Stomach (tissue), 9 donors: Measurements from ENCODE around the gene TRAM2. TPM values are rescaled to one million over a fixed set of nuclear protein-coding genes. Genes with fewer than 3 reads are reported as not detected.
"Not testable (repeated sequence)": the region's sequence is repeated elsewhere in the genome, so short reads cannot be mapped to it uniquely, and the experiment has no call there.

Experiments used
- DNase-seq, 2 donors: peaks; one replicate each; pipeline versions ENCODE4 v3.0.0 to v3.0.0-alpha.2; 2013 to 2019
- H3K27ac ChIP-seq, 5 donors: fragments of 200-600 bp in 4 of 5; sonication (generic) in 4 of 5; one replicate each; pipeline ENCODE4 v1.5.1; 2013 to 2019; ENCODE audit warnings: mild to moderate bottlenecking in 1 of 5, moderate library complexity in 1 of 5
- H3K27me3 ChIP-seq, 3 donors: fragments of 200-600 bp; sonication (generic); one replicate each; pipeline ENCODE4 v1.5.1; 2017 to 2019; ENCODE audit warnings: mixed run types in 1 of 3
- H3K36me3 ChIP-seq, 4 donors: fragments of 200-600 bp; sonication (generic); 1 replicate in 3 of 4; 2 replicates in 1 of 4; pipeline ENCODE4 v1.5.1; 2016 to 2019
- H3K4me1 ChIP-seq, 4 donors: fragments of 200-600 bp; sonication (generic); one replicate each; pipeline ENCODE4 v1.5.1; 2016 to 2019
- H3K4me3 ChIP-seq, 4 donors: fragments of 200-600 bp; sonication (generic) in 3 of 4; one replicate each; pipeline ENCODE4 v1.5.1; 2016 to 2019; ENCODE audit warnings: mild to moderate bottlenecking in 1 of 4
- H3K9me3 ChIP-seq, 4 donors: fragments of 200-600 bp; sonication (generic); one replicate each; pipeline ENCODE4 v1.5.1; 2016 to 2019
- EP300 ChIP-seq: sonication (generic); formaldehyde crosslinking; IDR thresholded peaks from one replicate; pipeline ENCODE4 v1.6.1; 2017; ENCODE audit warnings: antibody characterized with exemption
- POLR2A ChIP-seq, 4 donors: fragments of 450-650 bp; IDR thresholded peaks; one replicate each; pipeline ENCODE4 v1.6.1; 2016; ENCODE audit warnings: antibody characterized with exemption in 4 of 4, control low read depth in 2 of 4, mild to moderate bottlenecking in 1 of 4, moderate library complexity in 1 of 4
- POLR2AphosphoS5 ChIP-seq, 3 donors: sonication (generic); formaldehyde crosslinking; IDR thresholded peaks; one replicate each; pipeline ENCODE4 v1.6.1; 2016; ENCODE audit warnings: antibody characterized with exemption in 3 of 3
- WGBS, 5 donors: extraction: QIAGEN DNeasy Blood & Tissue Kit in 3 of 5; methylation state at CpG; one replicate each; pipeline versions ENCODE4 v1.1.5 to v1.1.7; 2013 to 2018; 5-methylcytosine and 5-hydroxymethylcytosine counted together
- intact Hi-C: fragments of 100-400 bp; cut with DNase I; formaldehyde crosslinking; loops from one replicate; pipeline ENCODE4 v1.15.1; 2023; ENCODE audit warnings: low total_unique reads
- polyA plus RNA-seq, 3 donors: library from polyadenylated mRNA; stranded (reverse); fragments of 200-250 nt; gene quantifications; one replicate each; pipeline ENCODE4 v1.2.3, GENCODE V29; 2013
- total RNA-seq, 5 donors: library from RNA; depleted of rRNA; stranded (reverse); fragments of >200 nt; gene quantifications; one replicate each; pipeline versions ENCODE4 v1.1.0 to v1.2.3, GENCODE V29; 2014 to 2016
- TF ChIP-seq, protein P1 (sequence below), 7 experiments: fragments of 450-650 bp in 4 of 7; fragments of 200-600 bp in 3 of 7; sonication (generic) in 3 of 7; IDR thresholded peaks; one replicate each; pipeline ENCODE4 v1.5.1; 2016 to 2019; ENCODE audit warnings: antibody characterized with exemption in 7 of 7, control low read depth in 2 of 7, mild to moderate bottlenecking in 1 of 7
- donor health status: healthy with polysubstance abuse.
- donor health status: Bipolar disorder and iron deficiency.
- donor health status: healthy.

Gene TRAM2
- total and polyA plus RNA-seq, 8 donors: 1.4 to 14.1 (median 4.3) TPM

DNA sequence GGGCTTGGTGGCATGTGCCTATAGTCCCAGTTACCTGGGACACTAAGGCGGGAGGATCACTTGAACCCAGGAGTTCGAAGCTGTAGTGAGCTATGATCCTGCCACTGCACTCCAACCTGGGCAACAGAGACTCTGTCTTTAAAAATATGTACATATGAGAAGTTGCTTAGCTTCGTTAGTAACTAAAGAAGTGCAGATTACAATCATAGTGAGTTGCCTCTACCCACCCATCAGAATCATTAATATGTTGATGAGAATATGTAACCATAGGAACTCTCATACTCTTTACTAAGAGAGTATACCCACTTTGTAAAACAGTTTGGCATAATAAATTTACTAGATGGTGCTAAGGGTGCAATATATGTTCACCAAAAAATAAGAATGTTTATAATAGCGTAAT is 102.7 kb downstream of the TRAM2 start:
- no peak overlapping the region for H3K4me3 ChIP-seq
- no peaks in the 10 kb centered on the region for H3K9me3 ChIP-seq
- no peak overlapping the region for H3K27ac ChIP-seq
- peaks cover 0 to 3% (median 0%) of the 10 kb centered on the region in 4 donors for H3K36me3 ChIP-seq
- H3K27me3 ChIP-seq: no peaks in the 10 kb centered on the region
- 92 to 98% (median 97%) methylated on average over 4 of the region's 4 CpGs for WGBS, 5 donors
- H3K4me1 ChIP-seq: no peaks in the 10 kb centered on the region
- TF ChIP-seq, protein P1, sequence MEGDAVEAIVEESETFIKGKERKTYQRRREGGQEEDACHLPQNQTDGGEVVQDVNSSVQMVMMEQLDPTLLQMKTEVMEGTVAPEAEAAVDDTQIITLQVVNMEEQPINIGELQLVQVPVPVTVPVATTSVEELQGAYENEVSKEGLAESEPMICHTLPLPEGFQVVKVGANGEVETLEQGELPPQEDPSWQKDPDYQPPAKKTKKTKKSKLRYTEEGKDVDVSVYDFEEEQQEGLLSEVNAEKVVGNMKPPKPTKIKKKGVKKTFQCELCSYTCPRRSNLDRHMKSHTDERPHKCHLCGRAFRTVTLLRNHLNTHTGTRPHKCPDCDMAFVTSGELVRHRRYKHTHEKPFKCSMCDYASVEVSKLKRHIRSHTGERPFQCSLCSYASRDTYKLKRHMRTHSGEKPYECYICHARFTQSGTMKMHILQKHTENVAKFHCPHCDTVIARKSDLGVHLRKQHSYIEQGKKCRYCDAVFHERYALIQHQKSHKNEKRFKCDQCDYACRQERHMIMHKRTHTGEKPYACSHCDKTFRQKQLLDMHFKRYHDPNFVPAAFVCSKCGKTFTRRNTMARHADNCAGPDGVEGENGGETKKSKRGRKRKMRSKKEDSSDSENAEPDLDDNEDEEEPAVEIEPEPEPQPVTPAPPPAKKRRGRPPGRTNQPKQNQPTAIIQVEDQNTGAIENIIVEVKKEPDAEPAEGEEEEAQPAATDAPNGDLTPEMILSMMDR (IDR thresholded peaks at IDR 0.05): no peak
- no peak for TF ChIP-seq EP300
- no peak for TF ChIP-seq POLR2A (IDR thresholded peaks at IDR 0.05)
- TF ChIP-seq POLR2AphosphoS5 (IDR thresholded peaks at IDR 0.05): no peak
- intact Hi-C loops: no loop called here
- no peak for DNase-seq

DNA sequence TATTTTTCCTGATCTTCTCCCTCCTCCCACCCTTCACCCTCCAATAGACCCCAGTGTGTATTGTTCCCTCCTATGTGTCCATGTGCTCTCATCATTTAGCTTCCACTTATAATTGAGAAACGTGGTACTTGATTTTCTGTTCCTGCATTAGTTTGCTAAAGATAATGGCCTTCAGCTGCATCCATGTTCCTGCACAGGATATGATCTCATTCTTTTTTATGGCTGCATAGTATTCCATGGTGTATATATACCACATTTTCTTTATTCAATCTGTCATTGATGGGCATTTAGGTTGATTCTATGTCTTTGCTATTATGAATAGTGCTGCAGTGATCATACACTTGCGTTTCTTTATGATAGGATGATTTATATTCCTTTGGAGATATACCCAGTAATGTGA is 115.7 kb downstream of the TRAM2 start:
- H3K27me3 ChIP-seq, H3K4me3 ChIP-seq, H3K36me3 ChIP-seq, H3K9me3 ChIP-seq, DNase-seq, H3K27ac ChIP-seq, intact Hi-C loops, H3K4me1 ChIP-seq: not testable (repeated sequence)
- WGBS, 5 donors: 85 to 94% (median 88%) methylated on average over 2 of the region's 2 CpGs

DNA sequence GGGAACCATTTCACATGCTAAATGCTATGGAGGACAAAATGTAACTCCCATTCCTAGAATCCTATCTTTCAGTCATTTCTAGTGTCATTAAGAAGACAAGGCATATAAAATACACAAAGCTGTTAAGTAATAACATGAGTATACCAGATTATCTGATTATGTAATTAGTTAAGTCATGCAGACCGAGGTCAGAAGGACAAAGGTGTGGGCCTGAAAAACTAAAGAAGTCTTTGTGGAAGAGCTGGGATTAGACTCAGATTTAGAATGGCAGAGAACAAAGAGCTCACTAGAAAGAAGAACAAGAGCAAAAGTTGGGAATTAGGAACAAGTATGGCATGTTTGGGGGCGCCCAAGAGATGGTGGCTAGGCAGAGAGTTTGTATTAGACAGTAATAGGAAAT is 119.8 kb downstream of the TRAM2 start:
- no peak for TF ChIP-seq POLR2AphosphoS5 (IDR thresholded peaks at IDR 0.05)
- Histone ChIP-seq H3K9me3 (no peaks in the 10 kb centered on the region), H3K4me1 (peaks cover 0 to 4% (median 0%) of the 10 kb centered on the region in 4 donors), H3K4me3 (no peak overlapping the region), H3K27me3 (no peaks in the 10 kb centered on the region), H3K36me3 (peaks cover 0 to 14% (median 10%) of the 10 kb centered on the region in 4 donors), H3K27ac (no peak overlapping the region)
- 69 to 84% (median 83%) methylated on average over 2 of the region's 2 CpGs for WGBS, 5 donors
- DNase-seq: peak in 1 of 2 donors; percentile 9
- intact Hi-C loops: no loop called here

GRCh38 chr6:52454556-52454955 is 122.3 kb downstream of the TRAM2 start:
- Histone ChIP-seq H3K9me3 (peaks cover 0 to 14% (median 6%) of the 10 kb centered on the region in 4 donors), H3K27me3 (no peaks in the 10 kb centered on the region), H3K4me1 (peaks cover 0 to 4% (median 0%) of the 10 kb centered on the region in 4 donors), H3K27ac (peak overlapping the region in 2 of 5 donors; percentile 14 to 36), H3K36me3 (peaks cover 0 to 14% (median 10%) of the 10 kb centered on the region in 4 donors), H3K4me3 (no peak overlapping the region)
- 45 to 94% (median 76%) methylated on average over 2 of the region's 2 CpGs for WGBS, 5 donors
- intact Hi-C loops: no loop called here
- TF ChIP-seq POLR2AphosphoS5 (IDR thresholded peaks at IDR 0.05) (peak in 1 of 3 donors; percentile 14), EP300 (no peak), POLR2A (IDR thresholded peaks at IDR 0.05) (no peak)
- TF ChIP-seq, protein P1 (IDR thresholded peaks at IDR 0.05): no peak
- DNase-seq: peak in 1 of 2 donors; percentile 66

Other genes with a start within 250 kb of the TRAM2 start
- 10 to 100 TPM; 14.6 to 46.1 (median 19.6) TPM for gene PAQR8, start 214.9 kb downstream of the TRAM2 start, total RNA-seq
- 1 to 10 TPM; 4.0 to 5.2 (median 5.2) TPM for gene PAQR8, start 214.9 kb downstream of the TRAM2 start, polyA plus RNA-seq
- gene EFHC1, start 156.7 kb downstream of the TRAM2 start, total RNA-seq: 10 to 100 TPM in 4 of 5 donors, 1 to 10 TPM in 1; 9.3 to 54.3 (median 50.4) TPM
- gene EFHC1, start 156.7 kb downstream of the TRAM2 start, polyA plus RNA-seq: 10 to 100 TPM in 1 of 3 donors, 1 to 10 TPM in 2; 7.2 to 28.1 (median 7.8) TPM
- 10 to 100 TPM in 4 of 5 donors, not detected in 1; 10.7 to 29.9 (median 20.8) TPM for gene TMEM14A, start 94.1 kb upstream of the TRAM2 start, total RNA-seq
- 10 to 100 TPM; 23.2 to 29.4 (median 29.3) TPM for gene TMEM14A, start 94.1 kb upstream of the TRAM2 start, polyA plus RNA-seq
- 1 to 10 TPM in 2 of 5 donors, under 1 TPM in 1, not detected in 2; 0.89 to 6.8 (median 2.9) TPM for gene GSTA2, start 186.4 kb upstream of the TRAM2 start, total RNA-seq
- gene GSTA2, start 186.4 kb upstream of the TRAM2 start, polyA plus RNA-seq: 1 to 10 TPM; 4.9 to 9.8 (median 7.6) TPM
- gene GSTA1, start 226.8 kb upstream of the TRAM2 start, total RNA-seq: 100 to 1,000 TPM in 2 of 5 donors, 10 to 100 TPM in 2, not detected in 1; 15.9 to 216 (median 76.6) TPM
- gene GSTA1, start 226.8 kb upstream of the TRAM2 start, polyA plus RNA-seq: 100 to 1,000 TPM in 2 of 3 donors, 1 to 10 TPM in 1; 8.2 to 292 (median 183) TPM